ENCODE measurements around the gene DDX55. TPM values are rescaled to one million over a fixed set of nuclear protein-coding genes. Genes with fewer than 3 reads are reported as not detected.
"Not testable (repeated sequence)": the region's sequence is repeated elsewhere in the genome, so short reads cannot be mapped to it uniquely, and the experiment has no call there.

The DDX55 gene
- polyA plus RNA-seq (ENCODE audit: low read depth in 6 of 6): 10 to 100 TPM; 12.2 to 21.3 (median 15.4) TPM

DNA sequence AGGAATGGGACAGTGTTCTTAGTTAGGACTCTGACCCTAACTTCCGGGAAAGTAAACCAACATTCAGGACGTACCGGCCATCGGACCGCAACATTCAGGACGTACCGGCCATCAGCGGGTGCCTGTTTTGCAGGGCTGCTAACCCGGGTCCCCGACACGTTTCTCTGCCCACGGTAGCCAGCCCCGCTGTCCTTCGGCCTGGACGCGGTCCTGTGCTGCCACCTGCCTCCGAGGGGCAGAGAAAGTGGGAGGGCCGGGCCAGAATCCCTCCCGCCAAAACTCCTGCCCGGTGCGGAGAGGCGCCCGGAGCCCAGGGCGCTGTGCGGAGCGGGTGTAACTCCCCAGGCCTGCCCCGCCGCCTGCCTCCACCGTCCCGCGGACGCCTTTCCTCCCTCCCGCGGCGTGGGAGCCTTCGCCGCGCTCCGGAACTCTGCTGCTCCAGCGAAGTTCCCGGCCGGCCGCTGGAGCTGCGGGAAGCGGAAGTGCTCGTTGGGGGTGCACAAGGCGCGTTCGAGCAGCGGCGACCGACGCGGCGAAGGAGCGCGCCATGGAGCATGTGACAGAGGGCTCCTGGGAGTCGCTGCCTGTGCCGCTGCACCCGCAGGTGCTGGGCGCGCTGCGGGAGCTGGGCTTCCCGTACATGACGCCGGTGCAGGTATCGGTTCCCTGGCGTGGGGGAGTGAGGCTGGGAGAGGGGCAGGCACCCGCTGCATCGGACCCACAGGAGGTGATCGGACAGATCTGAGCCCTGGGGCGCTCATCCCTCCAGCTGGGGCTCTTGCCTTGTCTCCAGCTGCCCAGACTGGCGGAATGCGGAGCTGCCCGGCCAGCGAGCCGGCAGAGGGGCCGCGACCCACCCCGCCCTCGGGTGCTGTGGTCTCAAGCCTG is at the start of gene DDX55:
TSS of gene DDX55 (plus strand) at position 498 of the 888 bp plus-strand sequence. CDS start at position 548, 50 bp downstream.
- Mint-ChIP-seq H3K27me3 (no peaks in the 10 kb centered on the region), H3K36me3 (peaks cover 0 to 3% of the 10 kb centered on the region in 2 donors), H3K4me3 (peak within 1 kb of the TSS; percentile 92 to 100 (median 97)), H3K9me3 (no peaks in the 10 kb centered on the region), H3K27ac (peak within 1 kb of the TSS; percentile 93 to 98 (median 97)), H3K4me1 (peaks cover 23 to 35% (median 30%) of the 10 kb centered on the region in 3 donors)
- DNase-seq (peak; percentile 83), ATAC-seq (ENCODE audit: low read depth in 2 of 2) (peak; percentile 91 to 93)

GRCh38 chr12:123554136-123554535 is 47.8 kb upstream of the DDX55 start:
- H3K4me3 Mint-ChIP-seq; DNase-seq; H3K36me3 Mint-ChIP-seq; H3K9me3 Mint-ChIP-seq; H3K4me1 Mint-ChIP-seq; H3K27ac Mint-ChIP-seq; ATAC-seq (ENCODE audit: low read depth in 2 of 2): not testable (repeated sequence)
- H3K27me3 Mint-ChIP-seq: peaks cover 13 to 15% (median 13%) of the 10 kb centered on the region in 3 donors

GRCh38 chr12:123554843-123555242 is 47.1 kb upstream of the DDX55 start:
- not testable (repeated sequence) for ATAC-seq (ENCODE audit: low read depth in 2 of 2); DNase-seq; H3K4me3 Mint-ChIP-seq; H3K27ac Mint-ChIP-seq; H3K9me3 Mint-ChIP-seq; H3K36me3 Mint-ChIP-seq; H3K27me3 Mint-ChIP-seq; H3K4me1 Mint-ChIP-seq

- H3K27me3 Mint-ChIP-seq; H3K36me3 Mint-ChIP-seq; ATAC-seq (ENCODE audit: low read depth in 2 of 2): not testable (repeated sequence)
Observed at GRCh38 chr12:123558487-123558886, 43.4 kb upstream of the DDX55 start.

DNA sequence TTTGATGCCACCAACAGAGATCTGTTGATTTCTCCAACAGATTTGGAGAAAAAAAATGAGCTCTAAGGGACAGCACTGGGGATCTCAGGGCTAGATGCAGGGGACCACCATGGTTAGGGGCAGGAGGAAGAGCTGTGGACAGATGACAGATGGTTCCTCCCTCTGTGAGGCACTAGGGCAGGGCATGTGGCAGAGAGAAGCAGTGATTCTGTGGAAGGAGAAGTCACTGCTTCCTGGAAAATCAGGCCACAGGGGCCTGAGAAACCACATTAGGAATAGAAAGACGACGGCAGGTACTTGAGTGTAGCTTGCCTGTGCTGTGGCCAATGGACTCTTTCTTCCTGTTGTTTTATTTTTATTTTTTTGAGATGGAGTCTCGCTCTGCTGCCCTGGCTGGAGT is 42.4 kb upstream of the DDX55 start:
- Mint-ChIP-seq H3K36me3 (no peaks in the 10 kb centered on the region), H3K9me3 (peaks cover 0 to 3% (median 0%) of the 10 kb centered on the region in 7 donors)

More at GRCh38 chr12:123558487-123558886, 43.4 kb upstream of the DDX55 start:
- not testable (repeated sequence) for H3K27ac Mint-ChIP-seq, H3K4me3 Mint-ChIP-seq, DNase-seq, H3K4me1 Mint-ChIP-seq, H3K9me3 Mint-ChIP-seq

GRCh38 chr12:123571343-123571813 is 30.5 kb upstream of the DDX55 start:
- DNase-seq (no peak), ATAC-seq (ENCODE audit: low read depth in 2 of 2) (no peak)
- peak overlapping the region in 1 of 6 donors; percentile 47 for H3K27ac Mint-ChIP-seq
- no peaks in the 10 kb centered on the region for H3K36me3 Mint-ChIP-seq
- peaks cover 0 to 2% (median 0%) of the 10 kb centered on the region in 7 donors for H3K9me3 Mint-ChIP-seq
- H3K27me3 Mint-ChIP-seq: peaks cover 5 to 20% (median 12%) of the 10 kb centered on the region in 3 donors
- H3K4me1 Mint-ChIP-seq: peaks cover 0 to 3% (median 0%) of the 10 kb centered on the region in 3 donors
- no peak overlapping the region for H3K4me3 Mint-ChIP-seq

More for the DNA sequence above, 42.4 kb upstream of the DDX55 start:
- no peak overlapping the region for H3K4me3 Mint-ChIP-seq
- no peak overlapping the region for H3K27ac Mint-ChIP-seq
- DNase-seq (no peak), ATAC-seq (ENCODE audit: low read depth in 2 of 2) (no peak)
- peaks cover 0 to 7% (median 0%) of the 10 kb centered on the region in 3 donors for H3K27me3 Mint-ChIP-seq
- H3K4me1 Mint-ChIP-seq: no peaks in the 10 kb centered on the region

GRCh38 chr12:123572391-123572790 is 29.5 kb upstream of the DDX55 start:
- no peaks in the 10 kb centered on the region for H3K9me3 Mint-ChIP-seq
- ATAC-seq (ENCODE audit: low read depth in 2 of 2) (no peak), DNase-seq (no peak)
- peak overlapping the region in 1 of 6 donors; percentile 23 for H3K27ac Mint-ChIP-seq
- no peak overlapping the region for H3K4me3 Mint-ChIP-seq
- H3K4me1 Mint-ChIP-seq: peaks cover 0 to 3% (median 0%) of the 10 kb centered on the region in 3 donors
- no peaks in the 10 kb centered on the region for H3K36me3 Mint-ChIP-seq
- peaks cover 5 to 20% (median 12%) of the 10 kb centered on the region in 3 donors for H3K27me3 Mint-ChIP-seq

DNA sequence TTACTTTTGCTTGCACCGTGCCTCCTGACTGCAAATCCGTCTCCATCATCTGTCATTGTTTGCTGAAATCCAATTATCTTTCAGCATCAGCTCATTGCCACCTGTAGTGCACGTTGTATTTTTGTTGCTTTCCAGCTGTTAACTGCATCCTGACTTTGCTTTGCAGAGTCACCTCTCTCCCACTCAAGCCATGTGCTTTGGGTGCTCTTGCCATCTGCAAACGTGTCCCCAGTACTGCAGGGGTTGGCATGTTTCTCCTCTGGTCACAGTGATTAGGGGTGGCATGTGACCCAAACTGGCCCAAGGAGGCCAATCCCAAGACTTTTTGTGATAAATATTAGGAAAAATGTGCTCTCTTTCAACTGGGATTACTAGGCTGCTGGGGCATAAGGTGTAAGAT is 28.0 kb upstream of the DDX55 start:
- Mint-ChIP-seq H3K4me3 (no peak overlapping the region), H3K27ac (peak overlapping the region in 1 of 6 donors; percentile 84), H3K9me3 (no peaks in the 10 kb centered on the region), H3K4me1 (peaks cover 0 to 3% (median 2%) of the 10 kb centered on the region in 3 donors), H3K36me3 (no peaks in the 10 kb centered on the region), H3K27me3 (peaks cover 4 to 15% (median 12%) of the 10 kb centered on the region in 3 donors)
- ATAC-seq (ENCODE audit: low read depth in 2 of 2) (no peak), DNase-seq (no peak)

DNA sequence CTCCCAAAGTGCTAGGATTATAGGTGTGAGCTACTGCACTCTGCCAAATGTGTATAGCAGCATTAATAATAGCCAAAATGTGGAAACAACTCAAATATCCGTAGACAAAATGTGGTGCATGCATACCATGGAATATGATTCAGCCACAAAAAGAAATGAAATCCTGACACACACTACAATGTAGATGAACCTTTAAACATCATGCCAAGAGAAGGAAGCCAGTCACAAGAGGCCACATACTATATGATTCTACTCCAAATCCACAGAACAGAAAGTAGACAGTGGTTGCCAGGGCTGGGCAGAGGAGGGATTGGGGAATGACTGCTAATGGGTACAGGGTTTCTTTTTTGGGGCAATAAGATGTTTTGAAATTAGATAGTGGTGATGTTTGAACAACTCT is 25.3 kb upstream of the DDX55 start:
- H3K36me3 Mint-ChIP-seq: no peaks in the 10 kb centered on the region
- no peak overlapping the region for H3K27ac Mint-ChIP-seq
- H3K4me1 Mint-ChIP-seq: peaks cover 0 to 12% (median 8%) of the 10 kb centered on the region in 3 donors
- no peaks in the 10 kb centered on the region for H3K27me3 Mint-ChIP-seq
- no peak overlapping the region for H3K4me3 Mint-ChIP-seq
- no peak for DNase-seq
- no peaks in the 10 kb centered on the region for H3K9me3 Mint-ChIP-seq
- ATAC-seq (ENCODE audit: low read depth in 2 of 2): no peak

DNA sequence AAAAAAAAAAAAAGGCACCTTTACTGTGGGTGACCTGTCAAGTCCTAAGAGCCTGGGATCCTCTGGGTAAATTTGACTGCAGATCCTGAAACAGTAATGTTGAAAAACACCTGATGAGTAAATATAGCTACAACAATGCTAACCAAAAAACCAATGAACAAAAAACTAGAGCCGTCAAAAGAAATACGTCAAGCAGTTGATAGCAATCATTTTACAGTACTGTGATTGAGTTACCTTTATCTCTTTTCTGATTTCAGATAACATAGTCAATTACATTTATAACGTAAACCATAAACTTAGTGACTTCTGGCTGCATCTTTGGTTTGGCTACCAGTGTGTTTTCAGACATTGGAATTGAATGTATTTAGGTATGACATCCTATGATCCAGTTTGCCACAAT is 23.7 kb upstream of the DDX55 start:
- H3K9me3 Mint-ChIP-seq: no peaks in the 10 kb centered on the region
- DNase-seq (no peak), ATAC-seq (ENCODE audit: low read depth in 2 of 2) (no peak)
- no peaks in the 10 kb centered on the region for H3K27me3 Mint-ChIP-seq
- H3K36me3 Mint-ChIP-seq: no peaks in the 10 kb centered on the region
- H3K27ac Mint-ChIP-seq: no peak overlapping the region
- H3K4me1 Mint-ChIP-seq: peaks cover 10 to 28% (median 13%) of the 10 kb centered on the region in 3 donors
- no peak overlapping the region for H3K4me3 Mint-ChIP-seq

DNA sequence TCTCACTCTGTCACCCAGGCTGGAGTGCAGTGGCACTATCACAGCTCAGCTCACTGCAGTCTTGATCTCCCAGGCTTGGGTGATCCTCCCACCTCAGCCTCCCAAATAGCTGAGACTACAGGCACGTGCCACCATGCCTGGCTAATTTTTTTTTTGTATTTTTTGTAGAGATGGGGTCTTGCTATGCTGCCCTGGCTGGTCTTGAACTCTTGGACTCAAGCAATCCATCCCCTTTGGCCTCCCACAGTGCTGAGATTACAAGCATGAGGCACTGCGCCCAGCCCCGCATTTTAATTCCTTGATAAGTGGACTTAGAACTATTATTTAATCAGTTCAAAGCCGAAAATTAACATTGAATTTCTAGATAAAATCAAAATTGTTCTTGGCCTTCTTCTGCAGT is 23.1 kb upstream of the DDX55 start:
- not testable (repeated sequence) for H3K36me3 Mint-ChIP-seq; H3K27ac Mint-ChIP-seq; DNase-seq; ATAC-seq (ENCODE audit: low read depth in 2 of 2); H3K4me3 Mint-ChIP-seq; H3K9me3 Mint-ChIP-seq; H3K27me3 Mint-ChIP-seq
- peaks cover 10 to 34% (median 12%) of the 10 kb centered on the region in 3 donors for H3K4me1 Mint-ChIP-seq

- H3K27ac Mint-ChIP-seq: peak overlapping the region in 3 of 6 donors; percentile 16 to 53 (median 27)
- H3K4me3 Mint-ChIP-seq: peak overlapping the region in 1 of 8 donors; percentile 43
Observed at GRCh38 chr12:123580772-123581171, 21.1 kb upstream of the DDX55 start.

GRCh38 chr12:123591702-123592481 is 10.0 kb upstream of the DDX55 start:
- H3K4me3 Mint-ChIP-seq: peak overlapping the region in 2 of 8 donors; percentile 25 to 38
- H3K36me3 Mint-ChIP-seq: peaks cover 6% of the 10 kb centered on the region in 2 donors
- H3K9me3 Mint-ChIP-seq: no peaks in the 10 kb centered on the region
- no peak for ATAC-seq (ENCODE audit: low read depth in 2 of 2)
- H3K27ac Mint-ChIP-seq: peak overlapping the region in 1 of 6 donors; percentile 1
- no peaks in the 10 kb centered on the region for H3K27me3 Mint-ChIP-seq
- H3K4me1 Mint-ChIP-seq: peaks cover 14 to 30% (median 30%) of the 10 kb centered on the region in 3 donors
- DNase-seq: no peak

More at GRCh38 chr12:123580772-123581171, 21.1 kb upstream of the DDX55 start:
- ATAC-seq (ENCODE audit: low read depth in 2 of 2) (no peak), DNase-seq (no peak)
- H3K36me3 Mint-ChIP-seq: no peaks in the 10 kb centered on the region
- H3K27me3 Mint-ChIP-seq: no peaks in the 10 kb centered on the region
- peaks cover 16 to 46% (median 19%) of the 10 kb centered on the region in 3 donors for H3K4me1 Mint-ChIP-seq
- no peaks in the 10 kb centered on the region for H3K9me3 Mint-ChIP-seq
